GM19468 (cell line): ENCODE results near the gene ASCC3.
"Not testable (repeated sequence)": the region's sequence is repeated elsewhere in the genome, so short reads cannot be mapped to it uniquely, and the experiment has no call there.

Experiments used
- ATAC-seq: cut with Tn5 transposase; IDR thresholded peaks from one replicate; pipeline ENCODE4 v1.9.1; 2021; ENCODE audit warnings: mild to moderate bottlenecking, moderate library complexity, moderate number of reproducible peaks; ENCODE audit not compliant: unreplicated experiment; ENCODE audit errors: extremely low read depth

Gene ASCC3

DNA sequence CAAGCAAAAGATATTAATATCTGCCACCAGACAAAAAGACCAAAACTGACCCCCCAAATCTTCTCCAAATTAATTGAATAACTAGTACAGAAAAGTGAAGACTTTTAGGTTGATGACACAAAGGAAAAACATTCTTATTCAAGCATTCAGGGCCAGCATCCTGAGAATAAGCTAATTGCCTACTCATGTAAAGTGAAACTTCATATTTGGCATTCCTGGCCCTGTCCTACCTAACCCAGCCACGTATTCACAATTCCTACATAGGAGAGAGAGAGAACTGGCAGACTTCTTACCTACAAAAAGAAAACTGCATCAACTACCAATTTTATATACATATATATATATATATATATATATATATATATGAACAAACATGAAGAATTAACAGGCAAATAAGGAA is 4.9 kb upstream of the ASCC3 start:
- no peak for ATAC-seq

- ATAC-seq: no peak
Measured at GRCh38 chr6:100883347-100883746, 2.2 kb upstream of the ASCC3 start.

- ATAC-seq: no peak
Measured at GRCh38 chr6:100881707-100882040, 545 bp upstream of the ASCC3 start.

- ATAC-seq: no peak
Measured at GRCh38 chr6:100880149-100880852, 828 bp downstream of the ASCC3 start.

- no peak for ATAC-seq
Measured at GRCh38 chr6:100879317-100879716, 1.8 kb downstream of the ASCC3 start.

DNA sequence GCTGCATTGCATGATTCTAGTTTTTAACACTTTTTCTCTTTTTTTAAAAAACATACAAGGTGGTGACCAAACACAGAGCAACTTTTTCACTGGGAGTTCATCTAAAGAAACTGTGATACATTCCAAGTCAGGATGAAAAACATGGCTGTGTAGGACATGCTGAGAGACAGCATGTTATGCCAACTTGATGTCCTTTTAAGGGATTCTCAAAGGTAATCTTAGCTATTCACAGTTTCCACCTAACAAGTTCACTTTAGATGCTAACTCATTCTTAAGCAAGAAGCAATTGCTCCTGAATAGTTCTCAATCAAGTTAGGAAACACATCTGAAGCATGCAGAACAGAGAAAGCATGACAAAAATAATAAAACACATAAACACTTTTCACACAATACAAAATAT is 3.3 kb downstream of the ASCC3 start:
- ATAC-seq: no peak

DNA sequence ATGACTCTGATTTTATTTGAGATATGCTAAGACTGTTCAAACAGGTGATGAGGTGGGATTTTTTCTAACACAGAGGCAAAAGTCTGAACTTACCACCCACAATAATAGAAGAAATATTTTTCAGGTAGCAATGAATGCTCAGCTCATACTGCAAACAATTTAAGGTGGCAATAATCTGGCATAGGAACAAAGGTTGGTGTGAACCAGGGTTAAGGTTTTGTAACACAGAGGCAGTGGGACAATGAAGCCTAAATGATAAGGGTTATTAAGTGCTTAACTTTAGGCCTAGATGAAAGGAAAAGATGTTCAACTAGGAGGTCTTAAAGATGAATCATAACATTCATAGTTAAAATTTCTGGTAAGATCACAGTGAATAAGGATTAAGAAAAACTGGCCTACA is 4.9 kb downstream of the ASCC3 start:
- no peak for ATAC-seq

DNA sequence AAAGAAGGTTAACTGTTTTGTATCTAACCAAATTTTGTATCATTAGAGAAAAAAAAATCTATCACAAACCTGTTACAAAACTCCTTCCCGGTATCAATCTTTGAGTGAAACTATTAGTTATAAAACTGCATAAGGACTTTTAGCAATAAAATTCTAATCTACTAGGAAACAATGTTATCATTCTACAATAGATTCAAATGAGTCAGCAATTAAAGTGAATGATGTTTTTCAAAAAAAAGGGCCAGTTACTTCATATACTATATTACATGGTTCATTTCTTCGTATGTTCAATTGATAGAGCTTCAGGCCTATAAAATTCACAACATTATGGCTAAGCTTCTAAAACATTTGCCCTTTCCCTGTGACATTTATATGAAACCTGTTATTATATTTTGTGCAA is 15.6 kb downstream of the ASCC3 start:
- no peak for ATAC-seq

DNA sequence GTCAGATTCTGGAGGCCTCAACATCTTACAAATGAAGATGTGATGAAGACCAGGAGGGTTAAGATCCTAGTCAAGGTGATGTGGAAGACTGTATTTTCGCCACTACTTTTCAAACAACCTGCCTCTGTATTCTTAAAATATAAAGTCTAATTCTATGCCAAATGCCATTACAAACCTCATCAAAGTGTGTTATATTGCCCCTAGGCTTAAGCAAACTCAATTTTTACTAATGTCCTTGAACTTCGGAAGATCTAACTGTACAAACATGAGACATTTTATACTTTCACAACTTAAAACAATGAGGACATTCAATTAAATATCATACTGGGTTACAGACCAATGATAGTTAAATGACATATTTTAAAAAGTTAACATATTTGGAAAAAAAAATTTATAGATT is 19.1 kb downstream of the ASCC3 start:
- no peak for ATAC-seq

DNA sequence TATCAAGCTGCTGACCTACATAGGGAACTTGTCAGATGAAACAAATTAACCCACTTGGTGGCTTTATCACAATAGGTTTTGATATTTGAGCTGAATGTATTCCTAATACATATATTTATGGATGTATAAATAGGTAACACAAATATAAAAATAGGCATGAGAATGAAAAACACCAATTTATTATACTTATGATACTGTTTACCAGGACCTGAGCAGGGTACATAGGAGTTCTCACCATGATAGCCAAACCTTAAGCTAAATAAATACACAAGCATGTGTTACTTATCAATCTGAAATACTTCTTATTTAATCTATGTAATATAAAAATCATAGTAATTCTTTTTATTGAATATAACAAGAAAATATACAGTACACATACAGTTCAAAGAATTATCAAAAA is 25.0 kb downstream of the ASCC3 start:
- no peak for ATAC-seq

DNA sequence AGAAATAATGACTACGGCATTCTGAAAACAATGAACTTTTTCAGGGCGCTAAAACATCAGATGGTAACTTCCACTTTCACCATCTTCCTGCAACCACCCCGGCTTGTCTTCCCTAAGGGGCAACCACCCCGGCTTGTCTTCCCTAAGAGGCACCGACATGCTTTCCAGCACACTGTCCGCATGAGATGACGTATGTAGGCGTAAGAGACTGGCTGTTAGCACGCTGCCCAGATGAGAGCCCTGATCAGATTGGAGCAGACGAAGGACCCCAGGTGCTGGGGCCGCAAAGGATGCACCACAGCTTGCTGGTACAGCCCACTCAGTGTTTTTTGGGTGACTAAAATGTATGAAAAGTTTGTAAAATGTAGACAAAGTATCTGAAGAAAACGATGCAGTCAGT is 29.3 kb downstream of the ASCC3 start:
- ATAC-seq: no peak

- ATAC-seq: no peak
Measured at GRCh38 chr6:100850174-100850573, 31.0 kb downstream of the ASCC3 start.

DNA sequence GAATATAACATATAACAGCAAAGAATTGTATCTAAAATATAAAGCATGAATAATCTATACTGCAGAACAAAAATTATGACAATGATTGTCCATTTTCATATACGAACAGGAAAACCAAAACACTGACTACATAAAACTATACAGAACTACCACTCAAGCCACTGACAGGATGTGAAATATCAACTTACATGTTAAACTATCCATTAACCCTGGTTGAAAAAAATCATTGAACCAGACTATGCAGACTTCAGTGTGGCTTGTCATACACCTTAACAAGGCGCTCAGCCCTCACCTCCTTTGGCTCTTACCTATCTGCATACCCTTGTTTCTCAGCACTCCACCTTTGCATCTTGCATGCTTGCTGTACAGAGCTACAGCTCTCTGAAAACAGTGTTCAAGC is 34.9 kb downstream of the ASCC3 start:
- no peak for ATAC-seq

- ATAC-seq: no peak
Measured at GRCh38 chr6:100845676-100846075, 35.5 kb downstream of the ASCC3 start.

DNA sequence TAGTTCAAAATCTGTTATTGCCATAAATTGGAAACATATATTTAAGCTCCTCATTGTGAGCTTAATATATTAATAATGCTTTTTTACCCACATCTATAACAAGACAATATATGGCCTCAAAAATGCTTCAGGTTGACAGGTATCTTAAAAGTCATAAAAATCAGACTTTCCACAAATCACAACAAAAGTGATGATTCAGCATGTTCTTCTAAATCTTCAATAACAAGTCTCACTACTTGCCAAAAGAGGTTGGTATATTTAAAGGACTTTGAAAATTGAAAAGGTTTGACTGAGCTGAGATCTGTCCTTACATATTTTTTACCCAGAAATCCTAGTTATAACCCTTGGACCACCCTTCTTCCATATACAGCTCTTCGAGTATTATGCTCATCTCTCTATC is 41.7 kb downstream of the ASCC3 start:
- no peak for ATAC-seq

- ATAC-seq: no peak
Measured at GRCh38 chr6:100838011-100838410, 43.1 kb downstream of the ASCC3 start.

DNA sequence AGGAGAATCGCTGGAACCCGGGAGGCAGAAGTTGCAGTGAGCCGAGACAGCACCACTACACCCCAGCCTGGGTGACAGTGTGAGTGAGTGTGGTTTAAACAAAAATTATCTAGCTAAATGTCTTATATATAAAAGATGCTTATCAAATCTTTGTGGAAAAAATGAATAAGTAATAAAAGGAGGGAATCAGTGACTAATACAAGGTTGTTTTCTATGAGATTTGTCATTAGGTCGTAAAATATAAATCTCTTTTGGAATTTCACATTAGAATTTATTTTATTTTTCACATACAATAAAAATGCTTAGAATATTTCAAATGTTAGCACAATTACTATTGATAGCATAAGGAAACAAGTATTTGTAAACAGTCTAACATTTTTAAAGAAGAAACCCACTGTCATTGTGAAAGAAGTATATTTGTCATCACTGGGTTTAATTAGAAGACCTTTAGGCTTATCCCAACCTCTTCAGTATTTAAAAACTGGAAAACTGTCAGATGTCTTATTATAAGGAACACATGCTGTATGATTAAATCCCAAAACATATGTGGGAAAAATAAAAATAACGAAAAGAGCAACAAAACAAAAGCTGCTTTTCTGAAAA is 47.1 kb downstream of the ASCC3 start:
- no peak for ATAC-seq

- not testable (repeated sequence) for ATAC-seq
Measured at GRCh38 chr6:100829077-100829595, 52.0 kb downstream of the ASCC3 start.

DNA sequence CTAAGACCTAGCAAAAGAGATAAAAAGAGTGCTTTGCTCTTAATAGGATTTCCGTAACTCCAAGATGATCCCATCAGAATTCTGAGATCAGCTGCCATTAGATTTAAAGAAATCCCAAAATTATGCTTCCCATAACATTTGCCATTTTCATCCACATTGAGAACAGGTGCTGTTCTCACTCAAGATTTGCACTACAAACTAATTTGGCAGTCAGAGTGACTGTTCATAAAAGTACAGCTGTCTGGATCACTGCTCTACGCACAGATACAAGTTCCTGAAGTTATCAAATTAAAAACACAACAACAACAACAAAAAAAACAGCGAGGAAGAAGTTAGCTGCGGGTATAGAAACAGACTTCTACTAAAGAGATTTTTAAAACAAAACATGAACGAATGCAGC is 58.1 kb downstream of the ASCC3 start:
- no peak for ATAC-seq

DNA sequence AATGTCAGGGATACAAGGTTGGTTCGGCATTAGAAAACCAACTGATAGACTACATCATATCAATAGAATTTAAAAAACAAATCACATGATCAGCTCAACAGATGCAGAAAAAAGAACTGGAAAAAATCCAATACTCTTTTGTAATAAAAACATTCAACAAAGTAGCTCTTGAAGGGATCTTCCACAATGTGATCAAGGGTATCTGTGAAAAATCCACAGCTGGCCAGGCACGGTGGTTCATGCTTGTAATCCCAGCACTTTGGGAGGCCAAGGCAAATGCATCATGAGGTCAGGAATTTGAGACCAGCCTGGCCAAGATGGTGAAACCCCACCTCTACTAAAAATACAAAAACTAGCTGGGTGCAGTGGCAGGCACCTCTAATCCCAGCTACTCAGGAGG is 63.1 kb downstream of the ASCC3 start:
- no peak for ATAC-seq

- no peak for ATAC-seq
Measured at GRCh38 chr6:100810015-100810414, 71.1 kb downstream of the ASCC3 start.

DNA sequence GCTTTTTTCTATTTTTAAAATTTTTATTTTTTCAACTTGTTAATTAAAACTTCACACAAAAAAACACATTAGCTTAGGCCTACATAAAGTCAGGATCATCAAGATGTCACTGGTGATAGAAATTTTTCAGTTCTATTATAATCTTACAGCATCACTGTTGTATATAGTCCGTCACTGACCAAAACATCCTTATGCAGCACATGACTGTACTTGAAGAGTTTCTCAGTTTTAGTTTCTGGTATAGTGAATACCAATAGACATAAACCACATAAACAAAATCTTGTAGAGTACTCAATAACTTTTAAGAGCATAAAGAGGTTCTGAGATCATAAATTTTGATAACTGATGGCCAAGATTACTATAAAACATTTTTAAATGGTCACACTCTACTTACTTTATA is 71.8 kb downstream of the ASCC3 start:
- ATAC-seq: no peak
